ENCODE results near the gene AKAP13.

DNA sequence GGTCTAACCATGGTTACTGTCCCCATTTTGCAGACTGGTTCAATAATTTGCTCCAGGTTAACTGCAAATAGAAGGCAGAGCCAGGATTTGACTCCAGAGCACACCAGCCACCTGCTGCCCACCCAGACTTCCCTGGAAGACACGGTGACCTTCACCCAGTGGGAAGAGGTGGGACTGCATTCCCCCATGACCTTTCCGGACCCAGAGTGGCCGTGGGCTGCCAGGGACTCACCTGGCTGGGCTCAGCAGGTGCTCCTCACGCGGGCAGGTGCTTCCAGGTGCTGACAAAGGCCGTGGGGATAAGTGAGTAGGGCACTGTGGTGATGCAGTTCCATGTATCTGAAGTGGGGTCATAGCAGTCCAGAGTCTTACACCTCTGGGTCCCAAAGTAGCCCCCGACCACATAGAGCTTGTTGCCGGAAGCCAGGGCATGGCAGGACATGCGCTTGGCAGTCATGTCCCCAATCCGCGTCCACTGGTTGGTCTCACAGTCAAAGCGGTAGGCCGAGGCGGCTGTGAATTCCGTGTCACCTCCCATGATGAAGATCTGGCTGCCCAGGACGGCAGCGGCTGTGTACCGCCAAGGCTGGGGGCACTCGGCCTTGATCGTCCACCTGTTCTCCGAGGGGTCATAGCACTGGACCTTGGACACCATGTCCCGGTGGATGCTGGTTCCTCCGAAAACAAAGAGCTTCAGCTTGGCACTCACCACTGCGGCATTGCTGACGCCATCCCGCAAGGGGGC is 387.6 kb downstream of the AKAP13 start:
- no peak for TF ChIP-seq CTCF (IDR thresholded peaks at IDR 0.05)
- TF ChIP-seq POLR2A (IDR thresholded peaks at IDR 0.05): no peak

All from uterus (tissue), 2 donors.